CD4-positive, alpha-beta T cell treated with Interleukin-17A for 4 hours (primary cell): ENCODE data around the gene SEL1L.
A peak's percentile ranks its signal among the peaks of the same experiment; 100 is the strongest.
"Not testable (repeated sequence)": the region's sequence is repeated elsewhere in the genome, so short reads cannot be mapped to it uniquely, and the experiment has no call there.

ENCODE experiments used
- DNase-seq: peaks from one replicate; pipeline ENCODE4 v3.0.0-alpha.2; 2020; ENCODE audit warnings: mixed read lengths

The SEL1L gene

GRCh38 chr14:81472096-81472800, 61.4 kb downstream of the SEL1L start:
- no peak for DNase-seq

GRCh38 chr14:81471062-81471461, 62.6 kb downstream of the SEL1L start:
- DNase-seq = no peak

- DNase-seq = not testable (repeated sequence)
These were observed 63.2 kb downstream of the SEL1L start for GRCh38 chr14:81470557-81470826.

- no peak for DNase-seq
These were observed 66.8 kb downstream of the SEL1L start for GRCh38 chr14:81466854-81467253.

GRCh38 chr14:81465507-81466228, 68.0 kb downstream of the SEL1L start:
- no peak for DNase-seq

GRCh38 chr14:81465003-81465392, 68.7 kb downstream of the SEL1L start:
- not testable (repeated sequence) for DNase-seq

- peak; percentile 67 for DNase-seq
These were observed 69.2 kb downstream of the SEL1L start for GRCh38 chr14:81464253-81465002.

- DNase-seq = not testable (repeated sequence)
These were observed 71.3 kb downstream of the SEL1L start for GRCh38 chr14:81462356-81462755.

GRCh38 chr14:81459912-81460311, 73.7 kb downstream of the SEL1L start:
- no peak for DNase-seq

- DNase-seq = no peak
These were observed 75.3 kb downstream of the SEL1L start for GRCh38 chr14:81458352-81458751.

GRCh38 chr14:81455390-81455789, 78.3 kb downstream of the SEL1L start:
- no peak for DNase-seq

GRCh38 chr14:81454572-81455218, 79.0 kb downstream of the SEL1L start:
- no peak for DNase-seq

GRCh38 chr14:81453166-81453766, 80.4 kb downstream of the SEL1L start:
- DNase-seq = peak; percentile 61

GRCh38 chr14:81452341-81453133, 81.1 kb downstream of the SEL1L start:
- DNase-seq = no peak

- no peak for DNase-seq
These were observed 82.7 kb downstream of the SEL1L start for GRCh38 chr14:81450976-81451375.

GRCh38 chr14:81450100-81450531, 83.5 kb downstream of the SEL1L start:
- no peak for DNase-seq

- DNase-seq = no peak
These were observed 84.1 kb downstream of the SEL1L start for GRCh38 chr14:81449576-81449975.

- DNase-seq = no peak
These were observed 84.5 kb downstream of the SEL1L start for GRCh38 chr14:81449114-81449513.

GRCh38 chr14:81447021-81447764, 86.5 kb downstream of the SEL1L start:
- no peak for DNase-seq

- DNase-seq = no peak
These were observed 87.2 kb downstream of the SEL1L start for GRCh38 chr14:81446279-81447007.
